IMR-90 (cell line): Measurements from ENCODE around the gene PRPSAP1.

Experiments
- CEBPB ChIP-seq: IDR thresholded peaks from 2 replicates; pipeline ENCODE4 v1.6.1; 2012; ENCODE audit warnings: low read depth, low read length, improper control_type of control experiment
- MXI1 ChIP-seq: IDR thresholded peaks from 2 replicates; pipeline ENCODE4 v1.6.1; 2012; ENCODE audit warnings: low read depth, mild to moderate bottlenecking, low read length, moderate library complexity, borderline replicate concordance
- RFX5 ChIP-seq: IDR thresholded peaks from 2 replicates; pipeline ENCODE4 v1.8.0; 2012; ENCODE audit warnings: low read depth, mild to moderate bottlenecking, low read length, moderate library complexity
- SMC3 ChIP-seq: fragments of 150-350 bp; IDR thresholded peaks from 2 replicates; pipeline ENCODE4 v1.6.1; 2016; ENCODE audit warnings: low read depth, mild to moderate bottlenecking, antibody characterized with exemption, low read length, moderate library complexity
- TF ChIP-seq, protein P1 (sequence below): conservative IDR thresholded peaks from 2 replicates; pipeline ENCODE4 v1.5.1; 2012; ENCODE audit warnings: mild to moderate bottlenecking, low read depth, low read length, improper control_type of control experiment

DNA sequence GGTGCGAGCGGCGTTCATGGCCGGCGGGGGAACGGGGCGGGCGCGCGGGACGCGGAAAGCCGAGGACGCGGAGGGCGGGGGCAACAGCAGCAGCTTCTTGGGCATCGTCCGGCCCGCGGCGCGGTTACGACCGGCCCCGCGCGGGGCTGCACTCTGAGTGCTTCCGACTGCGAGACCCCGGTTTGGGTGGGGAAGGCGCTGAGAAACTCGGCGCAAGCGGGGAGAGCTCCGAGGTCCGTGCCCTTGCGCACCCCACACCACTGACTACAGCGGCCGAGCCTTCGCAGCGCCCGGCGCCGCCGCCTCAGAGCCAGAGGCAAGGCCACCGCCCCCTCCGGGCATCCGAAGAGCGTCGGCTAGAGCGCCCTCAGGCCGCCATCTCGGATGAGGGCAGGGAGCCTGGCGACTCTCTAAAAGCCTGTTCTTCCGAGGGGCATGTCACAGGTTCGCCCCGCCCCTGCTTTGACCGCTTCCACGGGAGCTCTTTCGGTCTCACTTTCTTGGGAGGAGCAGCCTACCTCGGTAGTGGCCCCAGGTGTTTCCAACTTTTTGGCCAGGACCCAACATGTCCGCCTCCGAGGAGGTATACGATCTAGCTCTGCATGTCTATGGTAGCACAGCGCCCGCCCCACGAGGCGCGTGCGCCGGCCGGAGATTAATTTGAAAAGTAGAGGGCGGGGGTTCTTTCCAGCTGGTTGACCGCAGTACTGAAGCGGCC lies at the start of gene PRPSAP1:
- TF ChIP-seq, protein P1, sequence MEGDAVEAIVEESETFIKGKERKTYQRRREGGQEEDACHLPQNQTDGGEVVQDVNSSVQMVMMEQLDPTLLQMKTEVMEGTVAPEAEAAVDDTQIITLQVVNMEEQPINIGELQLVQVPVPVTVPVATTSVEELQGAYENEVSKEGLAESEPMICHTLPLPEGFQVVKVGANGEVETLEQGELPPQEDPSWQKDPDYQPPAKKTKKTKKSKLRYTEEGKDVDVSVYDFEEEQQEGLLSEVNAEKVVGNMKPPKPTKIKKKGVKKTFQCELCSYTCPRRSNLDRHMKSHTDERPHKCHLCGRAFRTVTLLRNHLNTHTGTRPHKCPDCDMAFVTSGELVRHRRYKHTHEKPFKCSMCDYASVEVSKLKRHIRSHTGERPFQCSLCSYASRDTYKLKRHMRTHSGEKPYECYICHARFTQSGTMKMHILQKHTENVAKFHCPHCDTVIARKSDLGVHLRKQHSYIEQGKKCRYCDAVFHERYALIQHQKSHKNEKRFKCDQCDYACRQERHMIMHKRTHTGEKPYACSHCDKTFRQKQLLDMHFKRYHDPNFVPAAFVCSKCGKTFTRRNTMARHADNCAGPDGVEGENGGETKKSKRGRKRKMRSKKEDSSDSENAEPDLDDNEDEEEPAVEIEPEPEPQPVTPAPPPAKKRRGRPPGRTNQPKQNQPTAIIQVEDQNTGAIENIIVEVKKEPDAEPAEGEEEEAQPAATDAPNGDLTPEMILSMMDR: peak; percentile 28; the same call in 1 of the 2 replicates
- TF ChIP-seq SMC3: no peak
- TF ChIP-seq CEBPB: no peak
- peak; percentile 19 for TF ChIP-seq MXI1
- no peak for TF ChIP-seq RFX5
